ENCODE data around the gene HOXD13. TPM values are rescaled to one million over a fixed set of nuclear protein-coding genes. Genes with fewer than 3 reads are reported as not detected.
A peak's percentile ranks its signal among the peaks of the same experiment; 100 is the strongest.

HOXD13 gene
- total and polyA plus RNA-seq, 2 of the 8 experiments (the other 6 are each of a cell fraction or from before 2014, with no cell fraction given): not detected

GRCh38 chr2:176117823-176118371, 25.4 kb downstream of the HOXD13 start:
- CTCF ChIA-PET (ENCODE audit: partially characterized antibody): interaction anchor here (1.1 to 5.1 kb wide), 9 partner anchors 9 to 519 kb away, joined by 3 to 19 read pairs (median 4); no protein-coding TSS in a partner anchor
- no peak overlapping the region for H3K27ac ChIP-seq (ENCODE audit: low read depth, low read length)
- 49% methylated on average over 10 of the region's 11 CpGs; no CpG with 5 or more reads in 1 of the 2 experiments for WGBS, 2 experiments (ENCODE audit: extremely low coverage in 1 of 2, insufficient coverage in 1 of 2, insufficient read length in 1 of 2, insufficient replicate concordance in 2 of 2, low coverage in 1 of 2, low lambda C conversion rate in 2 of 2, missing lambda C conversion rate in 1 of 2)

More at GRCh38 chr2:176117823-176118371, 25.4 kb downstream of the HOXD13 start:
- FAIRE-seq (no peak), DNase-seq (ENCODE audit: low read depth in 1 of 2, low spot score in 2 of 2) (no peak)
- Histone ChIP-seq H3K56ac (replicated peaks; ENCODE audit: insufficient read length, low read depth, low read length) (no peak overlapping the region), H2AK5ac (ENCODE audit: low read depth, low read length) (0 out of 2 replicates have a peak overlapping the region, but pooled peaks have one; percentile 27), H2BK12ac (ENCODE audit: low read depth, low read length) (no peak overlapping the region), H3K36me3 (ENCODE audit: control insufficient read depth in 2 of 4, insufficient read depth in 4 of 4, low read length in 3 of 4) (peaks cover 0 to 22% (median 0%) of the 10 kb centered on the region in 4 experiments; a peak in 1 of 8 replicates), H3K23me2 (ENCODE audit: low read depth, low read length) (peaks cover 2% of the 10 kb centered on the region; the same call in 1 of the 2 replicates), H3K27me3 (replicated peaks in 1 of 4; ENCODE audit: control insufficient read depth in 3 of 4, extremely low read depth in 1 of 4, insufficient read depth in 3 of 4, low read length in 3 of 4) (peaks cover 92 to 100% (median 100%) of the 10 kb centered on the region in 4 experiments), H2BK15ac (ENCODE audit: low read length) (no peak overlapping the region), H4K5ac (ENCODE audit: insufficient read length, low read depth, low read length) (no peak overlapping the region), H4K8ac (ENCODE audit: extremely low read depth, insufficient read depth, low read length) (0 out of 2 replicates have a peak overlapping the region, but pooled peaks have one; percentile 21), H3K4me3 (ENCODE audit: extremely low read depth in 1 of 4, insufficient read depth in 2 of 4, low read depth in 3 of 4, low read length in 4 of 4) (no peak overlapping the region), H3K18ac (ENCODE audit: extremely low read depth, low read length) (no peak overlapping the region), H3K79me1 (ENCODE audit: low read depth, low read length) (no peaks in the 10 kb centered on the region), H3K4me2 (ENCODE audit: insufficient read depth in 1 of 2, low read depth in 2 of 2, low read length in 2 of 2) (no peak overlapping the region), H3K14ac (ENCODE audit: insufficient read length) (no peak overlapping the region), H2BK20ac (ENCODE audit: low read length) (no peak overlapping the region), H3K79me2 (ENCODE audit: control insufficient read depth in 1 of 2, insufficient read depth in 2 of 2, low read length in 2 of 2) (no peaks in the 10 kb centered on the region), H3K4me1 (replicated peaks in 1 of 4; ENCODE audit: control insufficient read depth in 3 of 4, insufficient read depth in 4 of 4, low read length in 3 of 4) (peaks cover 0 to 13% (median 4%) of the 10 kb centered on the region in 4 experiments; a peak in 4 of 7 replicates), H3K4ac (replicated peaks; ENCODE audit: insufficient read length, low read depth, low read length) (no peak overlapping the region), H3K23ac (ENCODE audit: insufficient read length) (no peak overlapping the region), H2AFZ (ENCODE audit: low read length) (no peak overlapping the region), H3K9me3 (ENCODE audit: insufficient read depth in 2 of 2, low read depth in 1 of 2, low read length in 1 of 2) (peaks cover 0 to 16% of the 10 kb centered on the region in 2 experiments; a peak in 2 of 4 replicates), H2BK5ac (ENCODE audit: low read depth, low read length) (no peak overlapping the region), H3K9ac (replicated peaks in 1 of 4; ENCODE audit: extremely low read depth in 1 of 4, low read depth in 3 of 4, low read length in 3 of 4) (no peak overlapping the region), H2BK120ac (replicated peaks; ENCODE audit: low read depth, low read length) (no peak overlapping the region), H4K20me1 (replicated peaks in 1 of 2; ENCODE audit: control insufficient read depth in 1 of 2, insufficient read depth in 2 of 2, low read length in 2 of 2) (peaks cover 21 to 35% of the 10 kb centered on the region in 2 experiments), H4K91ac (replicated peaks; ENCODE audit: insufficient read length, low read length) (no peak overlapping the region)
- POLR2A ChIA-PET (ENCODE audit: partially characterized antibody): no interaction called here
- TF ChIP-seq EZH2 (IDR thresholded peaks at IDR 0.05; ENCODE audit: low read depth, low read length, severe bottlenecking) (peak; percentile 49), CBX5 (IDR thresholded peaks at IDR 0.05; ENCODE audit: low read depth, low read length) (no peak), SUZ12 (IDR thresholded peaks at IDR 0.05; ENCODE audit: low read length) (peak; percentile 79), RNF2 (IDR thresholded peaks at IDR 0.05; ENCODE audit: borderline replicate concordance, low read depth, low read length, missing control alignments, poor library complexity, severe bottlenecking) (peak; percentile 17)

All from H1 (cell line).